ENCODE data around the gene LRFN4. TPM values are rescaled to one million over a fixed set of nuclear protein-coding genes. Genes with fewer than 3 reads are reported as not detected.

The LRFN4 gene
- total RNA-seq, 4 donors from 2014 or later, result 5.5 to 14.1 (median 10.3) TPM

GRCh38 chr11:66861038-66861773, 4.3 kb downstream of the LRFN4 start:
- no peak for DNase-seq (ENCODE audit: low spot score in 2 of 2)
- intact Hi-C loops (cut with DNase I; ENCODE audit: low total_unique reads), result no loop called here
- H3K4me3 ChIP-seq (ENCODE audit: low read depth, poor library complexity, severe bottlenecking), result no peak overlapping the region
- 91 to 94% methylated on average over 16 to 21 of the region's 32 CpGs for WGBS, 2 donors
- no peak for TF ChIP-seq CTCF (IDR thresholded peaks at IDR 0.05)
- TF ChIP-seq POLR2A (IDR thresholded peaks at IDR 0.05), result no peak

- intact Hi-C loops (cut with DNase I; ENCODE audit: low total_unique reads), result no loop called here
- TF ChIP-seq POLR2A (IDR thresholded peaks at IDR 0.05), result no peak
- no peak for TF ChIP-seq CTCF (IDR thresholded peaks at IDR 0.05)
- H3K4me3 ChIP-seq (ENCODE audit: low read depth, poor library complexity, severe bottlenecking), result no peak overlapping the region
- DNase-seq (ENCODE audit: low spot score in 2 of 2), result no peak
- WGBS, 2 donors, result 91 to 93% methylated on average over 22 to 29 of the region's 30 CpGs
These were observed 5.1 kb downstream of the LRFN4 start for GRCh38 chr11:66861774-66862558.

GRCh38 chr11:66862559-66863037, 5.7 kb downstream of the LRFN4 start:
- DNase-seq (ENCODE audit: low spot score in 2 of 2), result no peak
- H3K4me3 ChIP-seq (ENCODE audit: low read depth, poor library complexity, severe bottlenecking), result no peak overlapping the region
- 87 to 95% methylated on average over 9 to 11 of the region's 11 CpGs for WGBS, 2 donors
- no peak for TF ChIP-seq CTCF (IDR thresholded peaks at IDR 0.05)
- no peak for TF ChIP-seq POLR2A (IDR thresholded peaks at IDR 0.05)
- intact Hi-C loops (cut with DNase I; ENCODE audit: low total_unique reads), result no loop called here

- no peak overlapping the region for H3K4me3 ChIP-seq (ENCODE audit: low read depth, poor library complexity, severe bottlenecking)
- no peak for TF ChIP-seq POLR2A (IDR thresholded peaks at IDR 0.05)
- no peak for TF ChIP-seq CTCF (IDR thresholded peaks at IDR 0.05)
- WGBS, 2 donors, result 63 to 70% methylated on average over 31 of the region's 31 CpGs
- intact Hi-C loops (cut with DNase I; ENCODE audit: low total_unique reads), result no loop called here
- DNase-seq (ENCODE audit: low spot score in 2 of 2), result no peak
These were observed 6.7 kb downstream of the LRFN4 start for GRCh38 chr11:66863428-66864125.

GRCh38 chr11:66864172-66864901, 7.5 kb downstream of the LRFN4 start:
- WGBS, 2 donors, result 58 to 69% methylated on average over 31 to 35 of the region's 35 CpGs
- no peak for TF ChIP-seq POLR2A (IDR thresholded peaks at IDR 0.05)
- no peak for TF ChIP-seq CTCF (IDR thresholded peaks at IDR 0.05)
- DNase-seq (ENCODE audit: low spot score in 2 of 2), result no peak
- intact Hi-C loops (cut with DNase I; ENCODE audit: low total_unique reads), result no loop called here
- no peak overlapping the region for H3K4me3 ChIP-seq (ENCODE audit: low read depth, poor library complexity, severe bottlenecking)

Data from lower leg skin (tissue), 4 donors.